WTC11 (cell line): ENCODE results near the gene SPRED2.

Experiments
- CTCF ChIP-seq: fragments of 200-600 bp; IDR thresholded peaks from 2 replicates; pipeline ENCODE4 v1.8.0; 2022; ENCODE audit warnings: antibody characterized with exemption
- MAX ChIP-seq: sonication (generic); formaldehyde crosslinking; IDR thresholded peaks from 2 replicates; pipeline ENCODE4 v1.8.0; 2022; ENCODE audit warnings: mild to moderate bottlenecking, missing genetic modification reagents

- TF ChIP-seq CTCF (no peak), MAX (CRISPR knock-in tag) (no peak)
These were observed 152.6 kb downstream of the SPRED2 start for GRCh38 chr2:65279756-65280155.
